ENCODE data around the gene CEP57. TPM values are rescaled to one million over a fixed set of nuclear protein-coding genes. Genes with fewer than 3 reads are reported as not detected.

The CEP57 gene
- total RNA-seq, 2 donors from 2014 or later, result 30.4 to 72.8 TPM

DNA sequence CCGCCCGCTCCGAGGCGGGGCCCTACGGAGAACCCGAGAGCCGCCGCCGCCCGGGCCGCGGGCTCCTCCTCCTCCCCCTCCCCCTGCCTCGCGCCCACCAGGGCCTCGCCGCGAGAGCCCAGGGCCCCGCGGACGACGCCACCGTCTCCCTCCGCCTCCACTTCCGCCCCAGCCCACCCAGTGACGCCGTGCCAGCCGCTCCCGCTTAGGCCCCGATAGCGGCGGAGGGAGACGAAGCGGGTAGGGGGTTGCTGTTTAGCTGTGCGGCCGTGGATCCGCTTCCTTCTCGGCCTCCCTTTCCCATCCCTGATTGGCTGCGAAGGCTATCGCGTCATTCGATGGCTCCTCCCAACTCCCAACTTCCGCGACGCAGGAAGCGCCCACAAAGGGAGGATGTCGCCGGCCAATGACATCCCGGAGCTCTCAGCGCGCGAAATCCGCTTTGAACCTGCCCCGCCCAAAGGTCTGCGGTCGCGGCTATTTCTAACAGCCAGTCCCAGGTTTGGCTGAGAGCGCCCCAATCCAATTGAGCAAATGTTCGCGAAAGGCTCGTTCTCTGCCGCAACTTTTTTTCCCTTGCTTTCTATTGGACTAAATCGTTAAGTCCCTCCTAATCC lies 684 bp upstream of the CEP57 start, which contains the start of gene FAM76B:
Gene FAM76B, minus strand, starts transcription at position 277 of the 617 bp plus-strand sequence. CDS start 304 bp downstream, outside the sequence.
- H3K27me3 ChIP-seq, result no peaks in the 10 kb centered on the region
- DNase-seq, result peak; percentile 95 to 98 (median 96)
- intact Hi-C loops (cut with DNase I), result no loop called here
- TF ChIP-seq CTCF (IDR thresholded peaks at IDR 0.05) (no peak), POLR2A (IDR thresholded peaks at IDR 0.05) (peak; percentile 75 to 94 (median 87))
- peaks cover 37% of the 10 kb centered on the region for H3K4me1 ChIP-seq
- H3K4me3 ChIP-seq, result peak within 1 kb of the TSS; percentile 65 to 82
- peak; percentile 90 for ATAC-seq
- H3K27ac ChIP-seq, result peak within 1 kb of the TSS; percentile 97 to 100 (median 98)
- peaks cover 0 to 7% of the 10 kb centered on the region in 2 donors for H3K36me3 ChIP-seq (replicated peaks in 1 of 2; ENCODE audit: insufficient read depth in 1 of 2, low read depth in 2 of 2)
- H3K9me3 ChIP-seq, result no peaks in the 10 kb centered on the region
- WGBS, 2 donors, result 0 to 1% methylated on average over 11 to 60 of the region's 62 CpGs

- intact Hi-C loops (cut with DNase I), result no loop called here
- Histone ChIP-seq H3K4me3 (peak overlapping the region; percentile 65 to 82), H3K9me3 (no peaks in the 10 kb centered on the region), H3K27ac (peak overlapping the region; percentile 97 to 100 (median 98)), H3K36me3 (replicated peaks in 1 of 2; ENCODE audit: insufficient read depth in 1 of 2, low read depth in 2 of 2) (no peaks in the 10 kb centered on the region), H3K27me3 (no peaks in the 10 kb centered on the region), H3K4me1 (peaks cover 50% of the 10 kb centered on the region)
- TF ChIP-seq CTCF (IDR thresholded peaks at IDR 0.05), result no peak
- peak in 2 of 3 donors; percentile 29 to 32 for TF ChIP-seq POLR2A (IDR thresholded peaks at IDR 0.05)
- peak; percentile 71 to 85 (median 78) for DNase-seq
- ATAC-seq, result peak; percentile 10
- 2 to 3% methylated on average over 29 of the region's 29 CpGs for WGBS, 2 donors
Measured at GRCh38 chr11:95790933-95791708, 823 bp downstream of the CEP57 start.

- intact Hi-C loops (cut with DNase I), result no loop called here
- DNase-seq, result no peak
- Histone ChIP-seq H3K27ac (peak overlapping the region; percentile 97 to 100 (median 98)), H3K27me3 (no peaks in the 10 kb centered on the region), H3K9me3 (no peaks in the 10 kb centered on the region), H3K36me3 (replicated peaks in 1 of 2; ENCODE audit: insufficient read depth in 1 of 2, low read depth in 2 of 2) (no peaks in the 10 kb centered on the region), H3K4me1 (peaks cover 56% of the 10 kb centered on the region), H3K4me3 (peak overlapping the region in 1 of 2 donors; percentile 82)
- ATAC-seq, result no peak
- WGBS, 2 donors, result 17 to 34% methylated on average over 8 of the region's 8 CpGs
- TF ChIP-seq CTCF (IDR thresholded peaks at IDR 0.05) (no peak), POLR2A (IDR thresholded peaks at IDR 0.05) (no peak)
Measured at GRCh38 chr11:95791709-95792033, 1.4 kb downstream of the CEP57 start.

GRCh38 chr11:95792200-95792599 lies 1.9 kb downstream of the CEP57 start:
- intact Hi-C loops (cut with DNase I), result no loop called here
- WGBS, 2 donors, result 55 to 62% methylated on average over 8 of the region's 8 CpGs
- H3K27me3 ChIP-seq, result no peaks in the 10 kb centered on the region
- no peaks in the 10 kb centered on the region for H3K36me3 ChIP-seq (replicated peaks in 1 of 2; ENCODE audit: insufficient read depth in 1 of 2, low read depth in 2 of 2)
- DNase-seq (no peak), ATAC-seq (no peak)
- H3K4me1 ChIP-seq, result peaks cover 58% of the 10 kb centered on the region
- TF ChIP-seq CTCF (IDR thresholded peaks at IDR 0.05) (no peak), POLR2A (IDR thresholded peaks at IDR 0.05) (no peak)
- H3K9me3 ChIP-seq, result no peaks in the 10 kb centered on the region
- H3K27ac ChIP-seq, result no peak overlapping the region
- H3K4me3 ChIP-seq, result no peak overlapping the region
